Ishikawa (cell line): ENCODE measurements around the gene FPR2.

Experiments used
- CEBPB ChIP-seq: IDR thresholded peaks from 2 replicates; pipeline ENCODE4 v1.6.1; 2012
- CREB1 ChIP-seq: IDR thresholded peaks from 2 replicates; pipeline ENCODE4 v1.6.1; 2012; ENCODE audit warnings: low read depth
- EGR1 ChIP-seq: IDR thresholded peaks from 2 replicates; pipeline ENCODE4 v1.6.1; 2012
- EP300 ChIP-seq: IDR thresholded peaks from 2 replicates; pipeline ENCODE4 v1.6.1; 2012; ENCODE audit warnings: borderline replicate concordance
- FOXM1 ChIP-seq: IDR thresholded peaks from 2 replicates; pipeline ENCODE4 v1.6.1; 2012; ENCODE audit warnings: low read depth, borderline replicate concordance
- MAX ChIP-seq: IDR thresholded peaks from 2 replicates; pipeline ENCODE4 v1.6.1; 2012
- NFIC ChIP-seq: IDR thresholded peaks from 2 replicates; pipeline ENCODE4 v1.6.1; 2012
- RAD21 ChIP-seq: IDR thresholded peaks from 2 replicates; pipeline ENCODE4 v1.6.1; 2012; ENCODE audit warnings: low read depth
- REST ChIP-seq: IDR thresholded peaks from 2 replicates; pipeline ENCODE4 v1.6.1; 2012; ENCODE audit warnings: low read depth, mild to moderate bottlenecking
- TAF1 ChIP-seq: IDR thresholded peaks from 2 replicates; pipeline ENCODE4 v1.6.1; 2012; ENCODE audit warnings: low read depth, mild to moderate bottlenecking
- TCF12 ChIP-seq: IDR thresholded peaks from 2 replicates; pipeline ENCODE4 v1.6.1; 2012; ENCODE audit warnings: low read depth
- TEAD4 ChIP-seq: IDR thresholded peaks from 2 replicates; pipeline ENCODE4 v1.6.1; 2012
- USF1 ChIP-seq: IDR thresholded peaks from 2 replicates; pipeline ENCODE4 v1.6.1; 2012
- YY1 ChIP-seq: IDR thresholded peaks from 2 replicates; pipeline ENCODE4 v1.6.1; 2012; ENCODE audit warnings: low read depth
- ZBTB7A ChIP-seq: IDR thresholded peaks from 2 replicates; pipeline ENCODE4 v1.6.1; 2012; ENCODE audit warnings: low read depth

FPR2 gene

GRCh38 chr19:51751655-51752054, 9.3 kb upstream of the FPR2 start, which contains the start of gene FPR1:
Gene FPR1 (minus strand): TSS chr19:51751878. CDS start chr19:51746994, 4,884 bp downstream.
- TF ChIP-seq REST (no peak), RAD21 (no peak), CREB1 (no peak), EGR1 (no peak), FOXM1 (no peak), TAF1 (no peak), YY1 (no peak), EP300 (no peak), ZBTB7A (no peak), TCF12 (no peak)

GRCh38 chr19:51754109-51754508, 6.9 kb upstream of the FPR2 start:
- TF ChIP-seq EP300 (no peak), TEAD4 (no peak), ZBTB7A (no peak), REST (no peak), TAF1 (no peak), CREB1 (no peak), FOXM1 (no peak), CEBPB (no peak), RAD21 (no peak), USF1 (no peak), TCF12 (no peak), MAX (no peak), NFIC (no peak), EGR1 (no peak), YY1 (no peak)

GRCh38 chr19:51754770-51755169, 6.2 kb upstream of the FPR2 start:
- TF ChIP-seq EGR1 (no peak), RAD21 (no peak), ZBTB7A (no peak), CREB1 (no peak), TEAD4 (no peak), MAX (no peak), FOXM1 (no peak), REST (no peak), TAF1 (no peak), YY1 (no peak), USF1 (no peak), CEBPB (no peak), TCF12 (no peak), NFIC (no peak), EP300 (no peak)

- no peak for TF ChIP-seq CREB1
- no peak for TF ChIP-seq TAF1
- TF ChIP-seq RAD21: no peak
These were observed 5.4 kb upstream of the FPR2 start for GRCh38 chr19:51755571-51755970.

GRCh38 chr19:51761696-51762095, 716 bp downstream of the FPR2 start:
- no peak for TF ChIP-seq NFIC
- TF ChIP-seq TEAD4: no peak
- no peak for TF ChIP-seq RAD21
- no peak for TF ChIP-seq REST
- no peak for TF ChIP-seq CEBPB
- no peak for TF ChIP-seq USF1
